ENCODE measurements around the gene PTPRJ. TPM values are rescaled to one million over a fixed set of nuclear protein-coding genes. Genes with fewer than 3 reads are reported as not detected.

The PTPRJ gene
- total and polyA plus RNA-seq, 9 of the 15 experiments (the other 6 are each of a cell fraction or from before 2014, with no cell fraction given), result 0.56 to 10.7 (median 4.8) TPM

GRCh38 chr11:48041877-48042695 is 61.7 kb downstream of the PTPRJ start:
- no peak overlapping the region for H3K4me3 ChIP-seq
- POLR2A ChIA-PET, result interaction anchor here (0.6 to 1.4 kb wide), 3 partner anchors 8 to 21 kb away, joined by 3 to 4 read pairs (median 4); no protein-coding TSS in a partner anchor
- H3K4me1 ChIP-seq (replicated peaks in 1 of 2; ENCODE audit: control insufficient read depth in 2 of 2, insufficient read depth in 2 of 2, low read length in 2 of 2), result no peaks in the 10 kb centered on the region; a peak in 1 of 5 replicates
- no peaks in the 10 kb centered on the region for H3K9me1 ChIP-seq (ENCODE audit: control insufficient read depth, insufficient read depth, low read length)
- no peaks in the 10 kb centered on the region for H3K27me3 ChIP-seq (ENCODE audit: control insufficient read depth in 2 of 2, insufficient read depth in 2 of 2, low read length in 2 of 2)
- H4K20me1 ChIP-seq (replicated peaks; ENCODE audit: control insufficient read depth, insufficient read depth, low read length), result peaks cover 3% of the 10 kb centered on the region; the same call in 1 of the 2 replicates
- 48% methylated on average over 5 of the region's 5 CpGs for WGBS (ENCODE audit: insufficient coverage, low coverage, missing lambda C conversion rate)
- intact Hi-C loops (cut with micrococcal nuclease), result no loop called here
- FAIRE-seq, result no peak
- no TSS peak for BruUV-seq (replicated peaks)
- H3K79me2 ChIP-seq (ENCODE audit: control insufficient read depth, insufficient read depth, low read length), result no peaks in the 10 kb centered on the region
- H2AFZ ChIP-seq (ENCODE audit: low read depth, low read length), result no peak overlapping the region
- no peaks in the 10 kb centered on the region for H3K9me3 ChIP-seq (replicated peaks; ENCODE audit: control insufficient read depth, insufficient read depth, low read depth, low read length)
- TF ChIP-seq RERE (CRISPR knock-in tag; IDR thresholded peaks at IDR 0.05; ENCODE audit: borderline replicate concordance), result no peak
- no peak for TF ChIP-seq HEY1 (CRISPR knock-in tag; IDR thresholded peaks at IDR 0.05; ENCODE audit: borderline replicate concordance)
- peak; percentile 72 for TF ChIP-seq ZBTB40 (IDR thresholded peaks at IDR 0.05)
- no peak for TF ChIP-seq ZBTB40 (CRISPR knock-in tag; IDR thresholded peaks at IDR 0.05)
- ATAC-seq, result no peak
- in situ Hi-C loops (cut with MboI), result no loop called here
- no peak overlapping the region for H3K27ac ChIP-seq (ENCODE audit: extremely low read depth, low read depth, low read length)
- no peak overlapping the region for H3K4me2 ChIP-seq (ENCODE audit: insufficient read depth, low read length)
- CTCF ChIA-PET (ENCODE audit: low intra/inter-chr PET ratio), result no interaction called here
- H3K9ac ChIP-seq (ENCODE audit: insufficient read depth in 1 of 2, low read depth in 2 of 2, low read length in 2 of 2), result no peak overlapping the region
- no peaks in the 10 kb centered on the region for H3K36me3 ChIP-seq (ENCODE audit: control insufficient read depth, insufficient read depth, low read length)
- no peak for DNase-seq (ENCODE audit: extremely low read depth in 1 of 4, low spot score in 3 of 4)

Data from K562 (cell line).